Right atrium auricular region (tissue), 2 donors: ENCODE data around the gene CLDN14. TPM values are rescaled to one million over a fixed set of nuclear protein-coding genes. Genes with fewer than 3 reads are reported as not detected.

Experiments used
- DNase-seq: peaks from one replicate; pipeline ENCODE4 v3.0.0-alpha.2; 2019; ENCODE audit warnings: low spot score
- H3K27ac ChIP-seq, 2 donors: fragments of 200-600 bp; sonication (generic); 1 replicate in 1 of 2; 2 replicates in 1 of 2; pipeline ENCODE4 v1.5.1; 2016 to 2019
- H3K27me3 ChIP-seq, 2 donors: fragments of 200-600 bp; sonication (generic); one replicate each; pipeline versions ENCODE4 v1.5.1 to v1.6.0; 2017 to 2019
- H3K36me3 ChIP-seq: fragments of 200-600 bp; sonication (generic); one replicate; pipeline ENCODE4 v1.5.1; 2016
- H3K4me1 ChIP-seq, 2 donors: fragments of 200-600 bp; sonication (generic); one replicate each; pipeline versions ENCODE4 v1.5.1 to v1.6.0; 2017 to 2019
- H3K4me3 ChIP-seq, 2 donors: fragments of 200-600 bp; sonication (generic); 1 replicate in 1 of 2; 2 replicates in 1 of 2; pipeline ENCODE4 v1.5.1; 2017 to 2019; ENCODE audit warnings: mild to moderate bottlenecking in 1 of 2, moderate library complexity in 1 of 2
- H3K9me3 ChIP-seq, 2 donors: fragments of 200-600 bp; sonication (generic); one replicate each; pipeline ENCODE4 v1.5.1; 2019
- CTCF ChIP-seq, 2 donors: fragments of 200-600 bp; sonication (generic); IDR thresholded peaks; one replicate each; pipeline ENCODE4 v1.5.1; 2019; ENCODE audit warnings: antibody characterized with exemption in 2 of 2
- total RNA-seq, 2 donors: library from RNA; depleted of rRNA; stranded (reverse); fragments of >200 nt; gene quantifications; one replicate each; pipeline ENCODE4 v1.1.0, GENCODE V29; 2016

CLDN14 gene, protein sequence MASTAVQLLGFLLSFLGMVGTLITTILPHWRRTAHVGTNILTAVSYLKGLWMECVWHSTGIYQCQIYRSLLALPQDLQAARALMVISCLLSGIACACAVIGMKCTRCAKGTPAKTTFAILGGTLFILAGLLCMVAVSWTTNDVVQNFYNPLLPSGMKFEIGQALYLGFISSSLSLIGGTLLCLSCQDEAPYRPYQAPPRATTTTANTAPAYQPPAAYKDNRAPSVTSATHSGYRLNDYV
- not detected for total RNA-seq

DNA sequence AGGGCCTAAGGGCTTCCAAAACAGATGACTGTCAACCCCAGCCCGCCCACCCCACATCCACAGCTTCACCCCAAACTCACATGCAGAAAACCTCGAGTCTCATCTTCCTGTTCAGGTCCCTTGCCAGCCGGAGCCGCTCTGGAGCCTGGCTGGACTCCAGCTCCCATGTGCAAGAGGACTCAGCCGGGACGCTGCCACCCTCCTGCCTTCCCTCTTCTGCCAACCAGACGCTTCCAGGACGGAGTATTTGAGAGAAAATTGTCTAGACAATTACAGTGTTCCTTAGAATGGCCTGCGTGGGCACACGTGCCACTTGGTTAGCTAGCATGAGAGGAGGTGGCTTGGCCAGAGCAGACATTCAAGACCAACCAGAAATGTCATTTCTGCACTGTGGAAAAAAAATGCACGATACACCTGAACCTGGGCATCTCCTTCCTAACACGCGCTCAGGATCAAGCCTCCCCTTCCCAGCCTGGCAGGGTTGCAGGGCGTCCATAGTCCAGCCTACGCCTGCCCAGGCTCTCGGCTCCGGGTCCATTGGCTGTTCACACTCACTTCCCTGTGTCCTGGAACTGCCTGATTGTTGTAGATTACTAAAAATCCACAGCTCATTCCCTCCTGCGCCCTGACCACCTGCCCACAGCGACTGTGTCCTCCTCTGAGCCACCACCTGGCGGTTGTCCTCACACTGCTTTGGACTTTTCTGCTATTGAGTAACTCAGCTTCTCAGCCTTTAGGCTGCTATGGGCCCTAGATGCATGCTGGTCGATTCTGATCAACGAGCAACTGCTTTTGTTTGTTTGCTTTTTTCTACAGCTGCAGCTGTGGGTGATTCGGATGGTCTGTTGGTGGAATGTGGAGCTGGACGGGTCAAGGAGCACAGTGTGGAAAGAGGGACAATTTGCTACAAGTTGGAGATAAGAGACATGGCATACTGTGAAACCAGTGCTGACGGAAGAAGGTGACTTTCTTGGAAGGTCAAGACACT is at the start of gene CLDN14:
CLDN14 (minus strand) TSS at position 708 of the 988 bp plus-strand sequence. CDS start 18,427 bp downstream, outside the sequence.
- Histone ChIP-seq H3K36me3 (no peaks in the 10 kb centered on the region), H3K9me3 (no peaks in the 10 kb centered on the region), H3K4me3 (no peak within 1 kb of the TSS), H3K27me3 (no peaks in the 10 kb centered on the region), H3K4me1 (no peaks in the 10 kb centered on the region), H3K27ac (no peak within 1 kb of the TSS)
- TF ChIP-seq CTCF (IDR thresholded peaks at IDR 0.05): no peak
- no peak for DNase-seq

DNA sequence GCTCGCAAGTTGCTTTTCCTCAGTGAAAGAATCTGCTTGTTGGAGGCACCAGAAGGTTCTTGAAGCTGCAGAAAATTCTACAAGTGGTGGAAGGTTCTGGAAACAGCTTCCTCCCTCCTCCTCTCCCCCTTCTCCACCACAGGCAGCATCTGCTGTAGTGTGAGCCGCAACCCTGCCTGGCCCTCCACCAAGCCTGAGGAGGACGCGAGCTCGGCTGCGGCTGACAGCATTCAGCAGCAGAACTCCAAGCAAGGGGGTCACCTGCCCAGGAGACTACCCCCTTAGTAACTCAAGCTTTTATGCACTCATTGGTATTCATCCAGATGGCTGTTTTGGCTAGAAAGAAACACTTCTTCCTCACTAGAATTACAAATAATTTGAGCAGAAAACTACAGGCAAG is 48.8 kb upstream of the CLDN14 start:
- no peak overlapping the region for H3K4me3 ChIP-seq
- DNase-seq: no peak
- no peaks in the 10 kb centered on the region for H3K4me1 ChIP-seq
- no peak for TF ChIP-seq CTCF (IDR thresholded peaks at IDR 0.05)
- no peak overlapping the region for H3K27ac ChIP-seq
- no peaks in the 10 kb centered on the region for H3K9me3 ChIP-seq
- H3K36me3 ChIP-seq: no peaks in the 10 kb centered on the region
- H3K27me3 ChIP-seq: no peaks in the 10 kb centered on the region

DNA sequence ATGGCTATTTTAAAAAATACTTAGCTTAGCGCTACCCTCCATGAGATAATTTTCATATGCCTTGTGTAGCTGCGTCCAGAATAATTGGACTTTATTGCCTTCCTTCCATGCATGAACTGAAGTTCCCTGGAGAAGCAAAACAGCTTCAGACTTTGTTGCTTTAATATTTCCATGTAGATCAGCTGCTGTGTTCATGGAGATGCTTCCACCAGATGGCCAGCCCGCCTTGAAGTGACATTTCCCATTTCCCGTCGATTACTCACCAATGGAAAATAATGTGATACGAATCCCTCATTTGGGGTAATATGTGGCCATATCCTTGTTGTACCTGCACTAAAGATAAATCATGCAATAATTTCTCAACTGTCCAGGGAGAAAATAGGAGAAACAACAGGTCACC is 47.4 kb upstream of the CLDN14 start:
- DNase-seq: no peak
- Histone ChIP-seq H3K27ac (no peak overlapping the region), H3K36me3 (no peaks in the 10 kb centered on the region), H3K27me3 (no peaks in the 10 kb centered on the region), H3K9me3 (no peaks in the 10 kb centered on the region), H3K4me1 (no peaks in the 10 kb centered on the region), H3K4me3 (no peak overlapping the region)
- no peak for TF ChIP-seq CTCF (IDR thresholded peaks at IDR 0.05)

GRCh38 chr21:36526104-36526503 is 46.2 kb upstream of the CLDN14 start:
- no peaks in the 10 kb centered on the region for H3K9me3 ChIP-seq
- H3K27ac ChIP-seq: no peak overlapping the region
- no peak for TF ChIP-seq CTCF (IDR thresholded peaks at IDR 0.05)
- no peak for DNase-seq
- no peak overlapping the region for H3K4me3 ChIP-seq
- no peaks in the 10 kb centered on the region for H3K27me3 ChIP-seq
- H3K4me1 ChIP-seq: no peaks in the 10 kb centered on the region
- H3K36me3 ChIP-seq: no peaks in the 10 kb centered on the region

DNA sequence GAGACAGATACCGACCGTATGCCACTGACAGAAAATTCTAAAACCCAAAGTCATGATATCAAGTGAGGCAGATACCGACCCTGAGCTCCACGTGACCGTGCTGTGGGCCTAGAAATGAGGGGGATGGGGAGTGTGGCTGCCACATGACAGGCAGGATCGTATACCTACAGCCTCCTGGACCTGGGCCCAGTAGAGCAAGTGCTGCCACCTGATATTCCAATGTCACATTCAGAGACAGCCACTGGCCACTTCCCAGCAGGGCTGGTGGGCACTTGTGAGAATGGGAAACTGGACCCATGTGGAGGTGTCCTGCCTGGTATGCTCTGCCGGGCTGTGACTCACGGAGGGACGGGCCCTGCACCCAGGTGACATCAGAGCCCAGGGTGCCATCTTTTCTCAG is 44.6 kb upstream of the CLDN14 start:
- DNase-seq: no peak
- H3K27ac ChIP-seq: no peak overlapping the region
- H3K36me3 ChIP-seq: no peaks in the 10 kb centered on the region
- H3K4me1 ChIP-seq: no peaks in the 10 kb centered on the region
- no peak for TF ChIP-seq CTCF (IDR thresholded peaks at IDR 0.05)
- H3K9me3 ChIP-seq: no peaks in the 10 kb centered on the region
- H3K4me3 ChIP-seq: no peak overlapping the region
- H3K27me3 ChIP-seq: no peaks in the 10 kb centered on the region
